Left forelimb (tissue), 1 donor: ENCODE measurements around the gene AFP.

Source experiments
- DNase-seq: peaks from one replicate; pipeline ENCODE4 v3.0.0-alpha.2; 2018; ENCODE audit warnings: low spot score

AFP gene

DNA sequence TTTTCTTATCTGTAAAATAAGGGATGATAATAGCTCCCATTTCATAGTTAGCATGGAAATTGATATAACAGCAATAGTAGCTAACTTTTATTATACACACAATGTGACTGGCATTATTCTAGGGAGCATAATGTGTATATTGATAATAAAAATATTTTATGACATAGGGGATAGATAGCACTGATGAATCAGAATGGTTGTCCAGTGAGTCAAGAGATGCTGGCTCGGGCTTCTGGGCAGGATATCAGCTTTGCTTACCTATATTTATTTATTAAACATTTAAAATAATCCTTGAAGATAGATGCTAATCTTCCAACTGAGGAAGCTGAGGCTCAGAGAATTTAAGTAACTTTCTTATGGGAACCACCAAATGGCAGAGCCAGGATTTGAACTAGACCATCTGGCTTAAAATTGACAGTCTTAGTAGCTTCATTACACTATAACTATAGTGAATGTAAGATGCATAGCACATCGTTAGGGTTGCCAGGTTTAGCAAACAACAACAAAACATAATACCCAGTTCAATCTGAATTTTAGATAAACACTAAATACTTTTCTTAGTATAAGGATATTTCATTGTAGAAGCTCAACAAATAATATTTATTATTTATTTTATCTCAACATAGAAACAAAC lies 2.7 kb downstream of the AFP start:
- no peak for DNase-seq

DNA sequence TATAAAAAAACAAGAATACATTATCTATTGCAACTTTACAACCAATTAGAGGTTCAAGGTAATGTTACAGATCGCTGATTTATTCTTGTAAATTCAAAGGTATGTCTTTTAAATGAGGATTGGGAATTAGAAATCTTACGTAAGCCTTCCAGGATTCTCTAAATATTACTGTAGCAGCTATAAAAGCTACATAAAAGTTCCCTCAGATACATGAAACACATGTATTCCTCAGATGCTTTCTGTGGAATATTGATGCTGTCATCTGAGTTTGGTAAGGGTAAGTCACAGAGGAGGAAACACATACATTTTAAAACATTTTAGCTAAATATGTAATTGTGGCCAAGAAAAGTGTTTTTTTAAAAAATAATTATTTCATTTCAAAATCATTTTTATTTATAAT lies 3.4 kb downstream of the AFP start:
- no peak for DNase-seq

DNA sequence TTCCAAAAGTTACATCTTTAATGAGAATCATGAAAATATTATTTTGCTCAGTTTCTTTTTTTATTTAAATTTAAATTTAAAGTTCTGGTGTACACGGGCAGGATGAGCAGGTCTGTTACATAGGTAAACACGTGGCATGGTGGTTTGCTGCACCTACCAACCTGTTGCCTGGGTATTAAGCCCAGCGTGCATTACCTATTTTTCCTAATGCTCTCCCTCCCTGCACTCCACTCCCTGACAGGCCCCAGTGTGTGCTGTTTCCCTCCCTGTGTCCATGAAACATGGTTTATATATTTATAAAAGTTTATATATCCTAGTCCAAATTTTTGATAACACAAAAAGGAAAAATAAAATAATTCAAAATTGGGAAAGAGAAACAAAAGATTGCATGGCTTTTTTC lies 4.0 kb downstream of the AFP start:
- no peak for DNase-seq

DNA sequence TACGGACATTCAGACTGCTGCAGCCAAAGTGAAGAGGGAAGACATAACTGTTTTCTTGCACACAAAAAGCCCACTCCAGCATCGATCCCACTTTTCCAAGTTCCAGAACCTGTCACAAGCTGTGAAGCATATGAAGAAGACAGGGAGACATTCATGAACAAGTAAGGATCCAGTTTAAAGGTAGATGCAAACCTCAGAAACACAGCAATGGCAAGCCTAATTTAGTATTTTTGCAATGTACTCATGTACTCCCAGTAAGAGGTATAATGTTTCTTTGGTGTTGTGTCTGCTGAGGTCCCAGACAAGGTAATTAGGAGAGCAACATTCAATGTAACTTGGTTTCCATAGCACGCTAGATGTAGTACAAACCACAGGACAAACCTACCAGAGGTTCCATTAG lies 4.6 kb downstream of the AFP start:
- no peak for DNase-seq

DNA sequence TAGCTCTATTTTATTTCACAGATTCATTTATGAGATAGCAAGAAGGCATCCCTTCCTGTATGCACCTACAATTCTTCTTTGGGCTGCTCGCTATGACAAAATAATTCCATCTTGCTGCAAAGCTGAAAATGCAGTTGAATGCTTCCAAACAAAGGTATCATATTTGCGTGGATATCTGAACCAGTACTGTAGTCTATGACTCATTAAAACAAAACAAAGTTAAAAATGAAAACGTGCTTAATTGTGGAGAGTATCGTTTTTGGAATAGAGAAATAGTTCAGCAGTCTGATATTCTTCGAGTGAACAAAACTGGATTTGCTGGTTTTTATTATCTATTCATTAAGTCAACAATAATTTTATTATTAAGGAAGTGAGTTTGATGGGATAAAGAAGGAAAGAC lies 6.3 kb downstream of the AFP start:
- DNase-seq, result no peak

DNA sequence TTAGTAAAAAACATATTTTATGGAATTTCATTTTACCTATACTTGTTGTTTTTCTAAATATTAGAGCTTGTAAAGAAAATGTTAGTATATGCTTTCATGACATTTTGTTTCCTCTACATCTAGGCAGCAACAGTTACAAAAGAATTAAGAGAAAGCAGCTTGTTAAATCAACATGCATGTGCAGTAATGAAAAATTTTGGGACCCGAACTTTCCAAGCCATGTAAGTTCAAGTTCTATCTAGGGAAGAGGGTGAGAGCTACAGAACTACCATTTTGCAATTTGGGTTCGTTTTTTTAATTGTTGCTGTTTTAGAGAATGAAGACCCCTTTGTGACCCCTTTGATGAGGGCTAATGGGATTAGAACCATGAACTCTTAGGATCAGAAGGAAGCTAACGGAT lies 7.2 kb downstream of the AFP start:
- DNase-seq, result no peak

DNA sequence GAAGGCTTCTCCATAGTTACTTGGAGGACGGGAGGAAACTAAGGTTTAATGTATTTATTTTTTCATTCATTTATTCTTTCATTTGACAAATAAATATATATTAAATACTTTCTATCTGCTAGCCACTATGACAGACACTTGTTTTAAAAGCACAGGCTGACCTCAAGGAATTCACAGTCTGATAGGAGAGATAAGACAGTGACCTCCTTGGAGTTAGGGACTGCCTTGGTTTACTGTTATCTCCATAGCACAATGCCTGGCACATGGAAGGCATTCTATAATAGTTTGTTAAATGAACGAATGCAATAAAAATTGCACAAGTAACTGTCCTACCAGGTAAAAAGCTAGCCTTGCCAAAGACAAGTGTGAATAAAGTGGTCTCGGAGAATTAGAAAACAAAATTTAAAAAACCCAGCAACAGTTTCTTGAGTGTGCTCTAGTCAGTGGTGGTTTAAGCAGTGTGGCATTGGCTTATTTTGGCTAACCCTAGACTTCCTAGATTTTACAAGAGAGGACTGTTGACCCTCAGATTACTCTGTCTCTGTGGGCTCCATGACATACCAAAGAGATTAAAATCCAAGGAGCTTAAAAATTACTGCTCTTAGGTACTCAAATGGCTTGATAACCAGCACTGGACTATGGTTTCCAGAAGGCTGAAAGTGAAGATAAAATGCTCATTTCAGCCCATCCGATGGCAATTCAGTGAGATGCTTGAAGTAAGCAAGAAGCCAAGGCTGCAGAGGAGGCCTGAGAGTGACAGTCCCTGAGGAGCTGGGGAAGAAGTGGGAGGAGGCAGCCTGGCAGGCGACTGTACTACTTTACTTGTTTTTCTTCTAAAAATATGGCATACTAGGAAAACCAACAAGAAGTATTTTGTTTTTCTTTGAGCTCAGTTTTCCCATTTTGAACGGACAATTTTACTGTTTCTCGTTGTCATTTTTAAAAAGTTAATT lies 9.6 kb downstream of the AFP start:
- no peak for DNase-seq

DNA sequence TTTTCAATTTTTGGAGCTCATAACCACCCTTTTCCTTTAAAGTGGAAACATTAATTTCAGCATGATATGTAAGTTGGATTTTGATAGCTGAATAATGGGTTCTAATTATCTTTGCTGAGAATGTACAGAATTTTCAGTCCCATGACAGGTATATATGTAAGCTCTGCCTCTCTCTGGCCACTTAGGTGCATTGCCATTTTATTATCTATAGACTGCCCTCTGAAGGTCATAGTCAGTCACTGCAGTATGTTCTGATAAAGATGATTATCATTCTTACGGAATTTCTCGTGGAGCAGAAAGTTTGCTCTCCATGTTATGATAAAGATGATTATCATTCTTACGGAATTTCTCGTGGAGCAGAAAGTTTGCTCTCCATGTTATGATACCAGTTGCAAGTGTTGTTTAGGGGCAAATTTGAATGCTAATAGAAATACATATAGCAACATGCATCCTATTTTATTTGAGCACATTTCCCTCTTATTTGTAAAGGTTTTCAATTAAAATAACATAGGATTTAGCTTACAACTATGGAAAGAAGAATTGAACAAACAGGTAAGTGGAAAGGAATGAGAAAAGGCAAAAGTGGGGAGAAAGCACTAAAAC lies 10.4 kb downstream of the AFP start:
- DNase-seq, result no peak

DNA sequence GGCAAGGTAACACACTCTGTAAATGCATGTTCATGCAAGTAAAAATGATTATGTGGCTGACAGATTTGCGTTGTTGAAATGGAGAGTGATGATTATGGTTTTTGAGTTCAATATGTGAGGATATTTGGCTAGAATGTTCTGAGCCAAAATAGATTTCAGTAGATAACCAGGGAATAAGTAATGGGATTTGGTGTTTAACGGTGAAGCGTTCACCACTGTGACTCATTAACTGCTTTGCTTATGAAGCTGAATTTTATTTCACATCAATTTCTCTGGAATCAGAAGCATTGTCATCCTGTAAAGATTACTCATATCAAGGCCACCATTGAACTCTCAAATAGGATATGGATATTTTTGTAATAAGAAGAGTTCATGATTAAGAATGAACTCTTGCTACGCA lies 11.7 kb downstream of the AFP start:
- DNase-seq, result no peak

DNA sequence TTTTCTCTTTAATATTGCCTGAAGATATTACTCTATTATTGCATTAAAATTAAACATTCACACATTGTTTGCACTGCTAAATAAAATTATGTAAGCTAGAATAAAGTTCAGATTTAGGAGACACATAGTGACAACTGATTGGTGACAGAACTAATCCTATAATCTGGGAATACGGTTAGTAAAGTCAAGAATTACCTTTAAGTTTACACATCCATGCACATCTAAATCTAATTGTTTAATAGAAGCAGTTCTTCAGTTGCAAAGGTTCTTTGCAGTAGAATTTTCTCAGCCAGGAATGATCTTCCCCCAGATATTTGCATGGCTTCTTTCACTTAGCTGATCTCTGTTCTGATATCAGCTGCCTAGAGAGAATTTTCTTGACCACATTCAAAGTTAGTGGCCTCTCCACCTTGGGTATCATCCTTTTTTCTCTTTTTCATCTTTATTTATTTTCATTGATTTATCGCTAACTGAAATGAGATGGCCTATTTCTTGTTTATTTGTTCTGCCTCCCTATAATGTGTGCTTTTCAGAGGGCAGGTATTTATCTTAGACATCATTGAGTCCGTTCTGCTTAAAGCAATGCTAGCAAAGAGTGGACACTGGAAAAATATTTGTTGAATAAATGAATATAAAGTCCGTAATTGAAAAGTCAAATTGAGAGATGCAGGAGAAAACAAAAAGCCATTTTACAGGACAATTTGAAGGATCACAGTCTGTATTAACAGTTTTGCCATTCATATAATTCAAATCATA lies 12.6 kb downstream of the AFP start:
- DNase-seq, result no peak

DNA sequence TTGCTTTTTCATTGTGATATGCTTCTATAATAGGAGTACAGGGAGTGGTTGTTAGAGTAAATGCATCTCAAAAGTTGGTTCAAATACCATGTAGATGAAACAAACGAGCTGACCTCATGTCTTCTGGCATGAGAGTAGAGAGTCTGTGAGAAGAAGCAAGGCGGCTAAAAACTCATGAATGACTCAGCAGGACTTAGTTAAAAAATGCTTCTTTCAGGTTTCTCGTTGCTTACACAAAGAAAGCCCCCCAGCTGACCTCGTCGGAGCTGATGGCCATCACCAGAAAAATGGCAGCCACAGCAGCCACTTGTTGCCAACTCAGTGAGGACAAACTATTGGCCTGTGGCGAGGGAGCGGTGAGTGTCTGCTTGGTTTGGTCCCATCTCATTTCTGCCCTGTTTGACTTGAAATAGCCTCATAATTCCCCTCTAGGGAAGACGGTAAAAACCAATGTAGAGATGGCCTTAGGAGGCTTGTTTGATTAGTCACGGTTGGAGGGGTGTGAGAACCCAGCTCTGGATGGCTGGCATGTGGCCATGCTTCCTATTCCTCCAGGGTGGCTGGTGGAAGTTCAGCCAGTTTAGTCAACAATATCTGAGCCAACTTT lies 14.5 kb downstream of the AFP start:
- DNase-seq, result no peak

DNA sequence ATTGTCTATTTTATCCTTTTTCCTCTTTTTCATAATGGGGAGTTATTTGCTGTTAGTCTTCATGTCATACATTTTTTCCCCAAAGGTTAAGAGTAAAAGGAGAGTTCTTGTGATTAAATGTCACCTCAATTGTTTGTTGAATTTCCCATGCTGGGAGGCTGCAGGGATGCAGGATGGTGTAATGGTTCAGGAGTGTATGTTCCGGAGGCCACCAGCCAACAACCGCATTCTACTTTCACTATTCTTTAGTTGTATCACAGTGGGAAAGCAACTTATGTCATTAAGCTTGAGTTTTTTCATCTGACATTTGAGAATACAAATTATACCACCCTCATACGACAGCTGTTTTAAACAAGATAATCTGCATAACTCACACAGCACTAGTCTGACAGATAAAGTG lies 15.4 kb downstream of the AFP start:
- DNase-seq, result no peak

DNA sequence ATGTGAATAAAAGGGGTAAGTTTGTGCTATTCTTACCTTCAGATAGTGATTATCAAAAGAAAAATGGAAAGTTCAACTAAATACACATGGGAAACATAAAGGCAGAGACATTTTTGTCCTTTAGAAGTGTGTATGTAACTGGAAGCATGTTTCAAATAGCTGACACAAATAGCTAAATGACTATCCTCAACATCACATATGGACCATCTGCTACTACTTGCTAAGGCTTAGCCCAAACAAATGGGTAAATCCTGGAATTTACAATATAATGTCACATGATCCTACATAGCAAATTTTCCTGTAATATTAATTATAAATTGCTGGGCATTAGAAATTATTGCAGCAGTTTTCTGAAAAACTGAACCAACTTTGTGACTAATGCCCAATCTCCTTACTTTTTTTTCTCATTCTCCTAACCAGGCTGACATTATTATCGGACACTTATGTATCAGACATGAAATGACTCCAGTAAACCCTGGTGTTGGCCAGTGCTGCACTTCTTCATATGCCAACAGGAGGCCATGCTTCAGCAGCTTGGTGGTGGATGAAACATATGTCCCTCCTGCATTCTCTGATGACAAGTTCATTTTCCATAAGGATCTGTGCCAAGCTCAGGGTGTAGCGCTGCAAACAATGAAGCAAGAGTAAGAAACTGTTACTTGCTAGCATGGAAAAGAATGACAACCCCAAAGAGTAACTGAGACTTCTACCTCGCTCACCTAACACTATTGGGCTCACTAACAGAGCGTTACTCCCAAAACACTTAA lies 16.1 kb downstream of the AFP start:
- no peak for DNase-seq

DNA sequence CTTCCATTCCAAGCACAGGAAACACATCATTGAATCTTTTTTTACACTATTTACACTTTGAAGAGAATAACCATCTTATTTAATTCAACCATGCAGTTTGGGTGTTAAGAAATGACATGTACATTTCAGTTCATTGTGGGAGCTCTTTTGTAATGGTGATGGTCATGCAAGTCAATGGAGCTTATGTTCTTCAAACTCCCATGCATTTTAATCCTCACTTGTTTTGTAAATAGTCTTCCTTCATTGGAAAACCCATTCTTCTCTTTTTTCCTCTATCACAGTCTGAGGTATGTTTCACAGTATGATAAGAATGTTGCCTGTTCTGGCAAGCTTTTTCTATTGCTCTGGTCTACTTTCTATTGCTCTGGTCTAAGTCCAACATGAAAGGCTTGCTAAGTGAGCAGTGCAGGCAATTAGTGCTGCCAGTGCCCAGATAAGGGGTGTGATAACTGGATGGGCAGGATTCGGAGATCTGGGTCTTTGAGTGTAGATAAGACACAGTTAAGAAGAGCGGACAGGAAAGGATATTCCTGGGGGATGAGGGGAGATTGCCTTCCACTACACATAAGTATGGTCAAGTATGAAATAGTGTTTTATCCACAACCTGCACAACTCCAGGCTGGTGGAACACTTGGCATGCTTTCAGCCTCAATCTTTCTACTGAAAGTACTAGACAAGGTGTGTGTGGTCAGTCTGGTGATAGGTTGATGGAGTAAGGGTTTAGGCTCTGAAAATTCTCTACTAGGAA lies 17.1 kb downstream of the AFP start:
- no peak for DNase-seq

DNA sequence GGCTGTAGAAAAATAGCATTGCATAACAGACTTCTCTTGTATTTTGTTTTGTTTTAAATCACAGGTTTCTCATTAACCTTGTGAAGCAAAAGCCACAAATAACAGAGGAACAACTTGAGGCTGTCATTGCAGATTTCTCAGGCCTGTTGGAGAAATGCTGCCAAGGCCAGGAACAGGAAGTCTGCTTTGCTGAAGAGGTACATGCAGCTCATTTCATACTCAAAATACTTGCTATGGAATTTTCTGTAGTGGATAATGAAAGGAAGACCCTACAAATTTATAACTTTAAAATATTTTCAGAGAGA lies 17.6 kb downstream of the AFP start:
- no peak for DNase-seq

DNA sequence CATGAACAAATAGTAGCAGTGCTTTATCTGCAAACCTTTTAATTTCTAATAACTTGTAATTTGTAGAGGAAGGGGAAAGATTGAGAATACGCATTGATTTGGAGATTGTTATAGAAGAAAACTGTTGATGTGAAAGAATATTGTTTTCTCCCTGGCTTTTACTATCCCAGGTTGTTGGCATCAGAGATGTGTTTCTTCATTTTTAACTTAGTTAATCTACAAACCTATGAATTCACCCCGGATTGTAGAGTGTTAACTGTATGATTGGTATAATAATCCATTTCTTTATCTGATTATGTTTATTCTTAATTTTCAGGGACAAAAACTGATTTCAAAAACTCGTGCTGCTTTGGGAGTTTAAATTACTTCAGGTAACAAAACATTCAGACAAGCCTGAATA lies 18.9 kb downstream of the AFP start:
- DNase-seq, result no peak

DNA sequence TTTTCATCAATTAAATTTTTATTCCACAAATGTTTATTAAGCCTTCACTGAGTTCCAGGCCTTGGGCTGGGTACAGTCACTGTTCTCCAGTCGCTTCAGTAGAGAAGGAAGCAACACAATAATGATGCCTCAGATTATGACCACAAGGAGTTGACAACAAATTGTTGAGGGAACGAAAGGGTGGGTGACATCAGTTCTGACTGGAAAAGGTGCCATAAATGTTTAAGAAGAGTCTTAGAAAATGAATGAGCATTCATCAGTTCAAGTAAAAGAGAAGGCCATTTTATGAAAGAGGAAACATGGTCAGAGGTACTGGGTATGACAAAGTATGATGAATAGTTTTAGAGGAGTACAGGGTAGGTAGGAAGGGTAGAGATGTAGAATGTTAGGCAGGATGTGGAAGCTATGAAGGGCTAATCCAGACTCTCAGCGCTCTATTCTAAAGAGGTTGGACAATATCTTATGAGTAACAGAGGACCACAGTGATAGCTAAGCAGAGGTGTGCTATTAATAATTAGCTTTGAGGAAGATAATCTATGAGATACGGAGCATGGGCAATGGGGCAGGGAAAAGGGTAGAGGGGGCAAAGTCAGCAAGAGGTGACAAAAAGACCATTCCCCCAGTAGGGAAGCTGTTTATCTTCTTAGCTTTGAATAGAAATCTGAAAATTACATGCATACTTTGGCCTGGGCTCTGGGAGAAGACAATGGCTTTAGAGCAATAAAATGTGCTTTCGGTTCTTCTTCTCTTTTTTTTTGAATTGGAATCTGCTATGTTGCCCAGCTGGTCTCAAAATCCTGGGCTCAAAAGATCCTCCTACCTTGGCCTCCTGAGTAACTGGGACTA lies 20.4 kb downstream of the AFP start:
- no peak for DNase-seq

DNA sequence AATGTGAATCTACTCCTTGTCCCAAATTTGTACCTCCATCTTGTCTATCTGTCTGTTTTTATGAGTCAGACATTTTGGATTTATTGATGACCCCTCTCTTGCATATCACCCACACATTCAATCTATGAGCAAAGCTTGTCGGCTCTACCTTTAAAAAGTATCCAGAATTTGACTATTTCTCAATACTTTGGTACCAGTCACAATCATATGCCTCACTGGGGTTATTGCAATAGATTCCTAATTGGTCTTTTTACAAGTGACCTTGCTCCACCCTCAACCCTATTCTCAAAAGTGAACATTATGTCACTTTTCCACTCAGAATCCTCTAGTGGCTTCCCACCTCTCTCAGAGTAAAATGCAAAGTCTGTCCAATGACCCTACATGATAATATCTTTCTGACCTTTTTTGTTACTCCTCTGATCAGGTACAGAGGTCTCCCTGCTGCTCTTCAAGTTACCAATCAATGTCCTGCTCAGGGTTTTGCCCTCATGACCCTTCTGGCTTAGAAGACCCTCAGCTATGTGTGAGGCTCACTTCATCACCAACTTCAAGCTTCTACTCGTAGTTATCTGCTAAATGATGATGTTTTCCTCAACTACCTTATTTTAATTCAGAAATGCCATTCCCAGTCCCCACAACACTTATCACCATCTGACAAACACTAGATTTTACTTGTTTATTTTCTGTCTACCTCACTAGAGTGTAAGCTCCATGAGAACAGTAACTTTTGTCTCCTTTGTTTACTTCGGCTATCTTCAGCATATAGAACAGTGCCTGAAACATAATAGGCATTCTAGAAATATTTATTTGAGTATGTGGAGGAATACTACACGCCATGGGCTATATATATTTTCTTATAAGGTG lies 22.4 kb downstream of the AFP start:
- no peak for DNase-seq

DNA sequence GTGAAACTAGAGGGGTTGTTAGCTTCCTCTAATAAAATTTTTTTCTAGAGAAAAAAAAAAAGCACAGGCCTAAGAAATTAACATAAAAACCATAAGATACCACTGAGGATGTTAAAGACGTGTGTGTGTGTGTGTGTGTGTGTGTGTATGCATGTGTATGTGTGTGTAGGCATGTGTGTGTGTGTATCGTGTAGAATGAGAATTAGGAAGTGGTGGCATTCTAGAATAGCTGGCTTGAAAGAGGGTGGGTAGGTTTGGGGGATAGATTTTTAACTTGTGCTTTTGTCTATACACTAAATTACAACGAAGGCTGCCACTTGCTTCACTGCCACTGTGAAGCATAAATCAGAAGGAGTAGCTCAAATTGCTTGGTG lies 23.0 kb downstream of the AFP start:
- no peak for DNase-seq
